ENCODE results near the gene GAS7. TPM values are rescaled to one million over a fixed set of nuclear protein-coding genes. Genes with fewer than 3 reads are reported as not detected.

The GAS7 gene
- polyA plus RNA-seq, 1 experiment, result 1.4 TPM

DNA sequence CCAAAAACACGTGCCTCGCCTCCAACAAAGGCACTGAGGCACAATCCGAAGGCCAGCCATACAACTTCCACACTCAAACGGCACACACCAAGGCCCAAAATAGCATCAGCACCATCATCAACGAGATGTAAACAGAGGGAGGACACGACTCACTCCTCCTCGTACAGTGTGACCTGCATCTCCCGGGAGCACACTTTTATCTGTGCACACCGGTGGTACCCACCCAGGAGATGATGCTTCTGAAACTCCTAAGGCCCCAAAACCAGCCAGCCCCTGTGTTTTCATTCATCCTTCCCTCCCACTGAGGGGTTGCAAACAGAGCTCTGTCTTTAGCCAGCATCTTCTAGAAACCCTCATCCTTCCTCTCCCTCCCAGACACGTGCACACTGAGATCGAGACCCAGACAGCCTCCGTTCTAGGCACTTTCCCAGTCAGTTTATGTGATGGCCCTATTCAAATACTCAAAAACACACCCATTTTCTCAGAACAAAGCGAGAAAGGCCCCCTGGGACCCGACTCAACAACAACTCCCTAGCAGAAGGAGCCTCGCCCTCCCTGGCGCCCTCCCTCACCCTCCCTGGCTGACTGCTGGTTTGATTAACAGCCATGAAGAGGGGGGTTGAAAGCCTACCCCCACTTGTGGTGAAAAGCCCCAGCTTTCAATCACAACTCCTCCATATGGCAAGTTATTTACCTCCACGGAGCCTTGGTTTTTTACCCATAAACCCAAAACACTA is 76.3 kb downstream of the GAS7 start:
- no peaks in the 10 kb centered on the region; the same call in none of the 2 replicates for H3K27me3 ChIP-seq (ENCODE audit: control insufficient read depth, insufficient read depth, low read length)
- ChIA-PET POLR2A (no interaction called here), CTCF (no interaction called here)
- H3K4me3 ChIP-seq (ENCODE audit: low read depth, low read length), result no peak overlapping the region
- TF ChIP-seq, protein P1, sequence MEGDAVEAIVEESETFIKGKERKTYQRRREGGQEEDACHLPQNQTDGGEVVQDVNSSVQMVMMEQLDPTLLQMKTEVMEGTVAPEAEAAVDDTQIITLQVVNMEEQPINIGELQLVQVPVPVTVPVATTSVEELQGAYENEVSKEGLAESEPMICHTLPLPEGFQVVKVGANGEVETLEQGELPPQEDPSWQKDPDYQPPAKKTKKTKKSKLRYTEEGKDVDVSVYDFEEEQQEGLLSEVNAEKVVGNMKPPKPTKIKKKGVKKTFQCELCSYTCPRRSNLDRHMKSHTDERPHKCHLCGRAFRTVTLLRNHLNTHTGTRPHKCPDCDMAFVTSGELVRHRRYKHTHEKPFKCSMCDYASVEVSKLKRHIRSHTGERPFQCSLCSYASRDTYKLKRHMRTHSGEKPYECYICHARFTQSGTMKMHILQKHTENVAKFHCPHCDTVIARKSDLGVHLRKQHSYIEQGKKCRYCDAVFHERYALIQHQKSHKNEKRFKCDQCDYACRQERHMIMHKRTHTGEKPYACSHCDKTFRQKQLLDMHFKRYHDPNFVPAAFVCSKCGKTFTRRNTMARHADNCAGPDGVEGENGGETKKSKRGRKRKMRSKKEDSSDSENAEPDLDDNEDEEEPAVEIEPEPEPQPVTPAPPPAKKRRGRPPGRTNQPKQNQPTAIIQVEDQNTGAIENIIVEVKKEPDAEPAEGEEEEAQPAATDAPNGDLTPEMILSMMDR (IDR thresholded peaks at IDR 0.05; ENCODE audit: insufficient read depth, low read depth, low read length), result no peak
- no peak for DNase-seq (ENCODE audit: low read depth)
- H3K36me3 ChIP-seq (ENCODE audit: control insufficient read depth, insufficient read depth, low read length), result no peaks in the 10 kb centered on the region

DNA sequence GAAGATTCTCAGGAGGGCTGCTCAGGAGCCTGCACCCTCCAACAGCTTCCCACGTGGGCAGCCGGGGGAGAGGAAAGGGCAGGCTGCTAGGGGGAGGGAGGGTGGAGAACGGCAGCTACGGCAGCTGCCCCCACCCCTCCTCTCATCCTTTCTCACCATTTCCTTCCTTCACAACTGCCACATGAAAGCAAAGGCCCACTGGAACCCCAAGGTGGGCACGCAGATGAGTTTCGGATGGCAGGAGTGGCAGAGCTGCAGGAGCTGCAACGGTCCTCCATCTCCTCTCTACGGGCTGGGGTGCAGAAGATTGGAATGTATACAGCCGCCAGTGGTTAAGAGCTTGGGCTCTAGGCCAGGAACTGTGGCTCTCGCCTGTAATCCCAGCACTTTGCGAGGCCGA is 77.7 kb downstream of the GAS7 start:
- POLR2A ChIA-PET, result no interaction called here
- no peak for DNase-seq (ENCODE audit: low read depth)
- H3K27me3 ChIP-seq (ENCODE audit: control insufficient read depth, insufficient read depth, low read length), result no peaks in the 10 kb centered on the region; the same call in none of the 2 replicates
- H3K4me3 ChIP-seq (ENCODE audit: low read depth, low read length), result no peak overlapping the region
- H3K36me3 ChIP-seq (ENCODE audit: control insufficient read depth, insufficient read depth, low read length), result no peaks in the 10 kb centered on the region
- CTCF ChIA-PET, result no interaction called here
- TF ChIP-seq, protein P1 (IDR thresholded peaks at IDR 0.05; ENCODE audit: insufficient read depth, low read depth, low read length), result no peak

DNA sequence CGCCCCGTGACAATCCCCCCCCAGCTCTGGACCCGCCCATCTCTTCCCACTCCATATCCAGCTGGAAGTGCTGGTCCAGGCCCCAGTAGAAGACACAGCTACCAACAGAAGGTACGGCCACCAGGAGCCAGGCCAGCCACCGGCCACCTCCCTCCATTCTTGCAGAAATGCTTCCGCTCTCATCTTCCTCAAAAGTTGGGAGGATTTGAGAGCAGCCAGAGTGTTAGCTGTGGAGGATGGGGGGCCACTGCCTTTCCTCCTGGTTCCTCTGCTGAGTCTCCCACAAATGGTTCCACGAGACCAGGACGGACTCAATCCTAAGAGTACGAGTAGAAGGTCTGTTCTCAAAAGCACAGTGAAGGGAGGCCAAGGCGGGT is 78.3 kb downstream of the GAS7 start:
- DNase-seq (ENCODE audit: low read depth), result no peak
- ChIA-PET CTCF (no interaction called here), POLR2A (no interaction called here)
- H3K36me3 ChIP-seq (ENCODE audit: control insufficient read depth, insufficient read depth, low read length), result no peaks in the 10 kb centered on the region
- H3K4me3 ChIP-seq (ENCODE audit: low read depth, low read length), result no peak overlapping the region
- TF ChIP-seq, protein P1 (IDR thresholded peaks at IDR 0.05; ENCODE audit: insufficient read depth, low read depth, low read length), result no peak
- no peaks in the 10 kb centered on the region; the same call in none of the 2 replicates for H3K27me3 ChIP-seq (ENCODE audit: control insufficient read depth, insufficient read depth, low read length)

DNA sequence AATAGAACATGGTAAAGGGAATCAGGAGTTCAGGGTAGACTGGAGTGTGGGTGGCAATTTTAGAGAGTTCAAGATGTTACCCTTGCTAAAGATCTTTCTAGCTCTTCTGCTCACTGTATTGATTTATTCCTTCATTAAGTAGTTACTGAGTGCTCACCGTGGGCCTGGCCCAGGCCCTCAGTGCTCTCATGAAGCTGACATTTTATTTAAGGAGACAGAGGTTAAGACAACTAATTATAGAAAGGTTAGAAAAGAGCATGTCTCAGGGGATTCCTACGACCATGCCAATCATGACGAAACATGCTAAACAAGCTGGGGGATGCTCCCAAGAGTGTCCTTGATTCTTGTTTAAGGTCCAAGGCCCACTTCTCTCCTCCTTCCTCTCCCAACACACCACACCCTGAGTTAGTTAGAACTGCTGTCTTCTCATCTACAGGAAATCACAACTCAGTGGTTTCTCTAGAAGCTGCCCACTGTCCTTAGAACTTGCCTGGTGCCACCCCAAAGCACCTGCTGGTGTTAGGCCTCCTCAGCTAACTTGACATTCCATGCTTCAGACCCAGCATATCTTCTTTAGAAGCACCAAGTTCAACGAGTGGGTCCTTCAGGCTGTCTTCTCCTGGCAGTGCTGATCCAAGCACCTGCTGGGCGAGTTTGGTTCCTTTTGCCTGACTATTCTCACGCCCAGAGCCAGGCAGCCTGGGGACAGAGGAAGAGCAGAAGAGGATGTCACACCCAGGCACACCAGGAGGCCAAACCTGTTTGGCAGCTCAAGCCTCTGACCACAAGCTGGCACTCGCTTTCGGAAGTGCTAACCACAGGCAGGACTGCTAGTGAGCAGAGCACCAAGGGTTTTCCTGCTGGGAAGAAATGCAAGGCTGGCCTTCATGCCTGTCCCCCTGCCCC is 79.0 kb downstream of the GAS7 start:
- CTCF ChIA-PET, result interaction anchor here (0.7 to 1.1 kb wide), 2 partner anchors 9 kb away, joined by 3 read pairs; no protein-coding TSS in a partner anchor
- DNase-seq (ENCODE audit: low read depth), result no peak
- Histone ChIP-seq H3K36me3 (ENCODE audit: control insufficient read depth, insufficient read depth, low read length) (no peaks in the 10 kb centered on the region), H3K4me3 (ENCODE audit: low read depth, low read length) (no peak overlapping the region), H3K27me3 (ENCODE audit: control insufficient read depth, insufficient read depth, low read length) (no peaks in the 10 kb centered on the region; the same call in none of the 2 replicates)
- TF ChIP-seq, protein P1 (IDR thresholded peaks at IDR 0.05; ENCODE audit: insufficient read depth, low read depth, low read length), result no peak
- POLR2A ChIA-PET, result no interaction called here

DNA sequence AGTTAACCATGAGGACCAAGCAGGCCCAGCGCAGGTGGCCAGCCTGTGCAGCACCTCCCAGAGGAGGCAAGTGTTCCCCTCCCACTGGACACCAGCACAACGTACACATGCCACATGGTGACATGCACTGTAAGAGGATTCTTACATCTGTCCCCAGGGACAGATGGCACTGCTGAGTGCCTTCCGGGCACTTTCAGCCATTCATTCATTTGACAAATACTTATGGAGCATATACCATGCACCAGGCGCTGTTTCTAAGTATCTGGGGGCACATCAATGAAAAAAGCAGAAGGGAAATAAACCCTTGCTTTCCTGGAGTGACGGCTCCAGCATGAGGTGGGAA is 79.6 kb downstream of the GAS7 start:
- no peak overlapping the region for H3K4me3 ChIP-seq (ENCODE audit: low read depth, low read length)
- ChIA-PET POLR2A (no interaction called here), CTCF (interaction anchor here (0.7 to 1.1 kb wide), 2 partner anchors 8 to 10 kb away, joined by 3 read pairs; no protein-coding TSS in a partner anchor)
- no peak for DNase-seq (ENCODE audit: low read depth)
- no peaks in the 10 kb centered on the region; the same call in none of the 2 replicates for H3K27me3 ChIP-seq (ENCODE audit: control insufficient read depth, insufficient read depth, low read length)
- TF ChIP-seq, protein P1 (IDR thresholded peaks at IDR 0.05; ENCODE audit: insufficient read depth, low read depth, low read length), result no peak
- no peaks in the 10 kb centered on the region for H3K36me3 ChIP-seq (ENCODE audit: control insufficient read depth, insufficient read depth, low read length)
